ENCODE measurements around the gene BICD2.

- no peak for TF ChIP-seq CTCF (IDR thresholded peaks at IDR 0.05)
- no peak for TF ChIP-seq EP300 (IDR thresholded peaks at IDR 0.05)
- TF ChIP-seq POLR2AphosphoS5 (IDR thresholded peaks at IDR 0.05) = no peak
- no peak for TF ChIP-seq POLR2A (IDR thresholded peaks at IDR 0.05)
These were observed 14.7 kb downstream of the BICD2 start for GRCh38 chr9:92749934-92750315.

All from upper lobe of left lung (tissue), 4 donors.